Measurements from ENCODE around the gene SLC5A11. TPM values are rescaled to one million over a fixed set of nuclear protein-coding genes. Genes with fewer than 3 reads are reported as not detected.

The SLC5A11 gene
- polyA plus RNA-seq, 1 donor (not counting 4 experiments of a cell fraction or from before 2014, with no cell fraction given): 0.07 TPM

GRCh38 chr16:24939738-24940137, 94.0 kb downstream of the SLC5A11 start:
- H3K36me3 ChIP-seq (ENCODE audit: control insufficient read depth in 2 of 2, extremely low read depth in 1 of 2, insufficient read depth in 2 of 2, low read length in 2 of 2): peaks cover 9 to 12% of the 10 kb centered on the region in 2 experiments
- dilution Hi-C loops (cut with MboI; ENCODE audit: extremely low pct_ligation_motif_present, low sequenced_read_pairs): no loop called here
- no peak overlapping the region for H2AFZ ChIP-seq (ENCODE audit: control insufficient read depth, low read length)
- no peak for DNase-seq (ENCODE audit: low read depth, low spot score)
- no peaks in the 10 kb centered on the region for H3K4me1 ChIP-seq (ENCODE audit: control insufficient read depth, extremely low read depth, insufficient read depth, low read length)
- H3K9me3 ChIP-seq (ENCODE audit: control insufficient read depth, low read depth, low read length): no peaks in the 10 kb centered on the region
- H3K4me2 ChIP-seq (ENCODE audit: control insufficient read depth, extremely low read depth, insufficient read depth, low read depth, low read length): no peak overlapping the region
- no peak overlapping the region for H3K27ac ChIP-seq (ENCODE audit: control insufficient read depth, insufficient read depth, low read length)
- no peaks in the 10 kb centered on the region for H3K27me3 ChIP-seq (ENCODE audit: control insufficient read depth, extremely low read depth, insufficient read depth, low read length)
- no peaks in the 10 kb centered on the region for H4K20me1 ChIP-seq (ENCODE audit: control insufficient read depth, extremely low read depth, insufficient read depth, low read length)
- TF ChIP-seq CTCF (optimal IDR thresholded peaks at IDR 0.05 in 1 of 3, IDR thresholded peaks at IDR 0.05 in 1 of 3, conservative IDR thresholded peaks at IDR 0.05 in 1 of 3; ENCODE audit: extremely low read depth in 1 of 3, insufficient read depth in 2 of 3, low read length in 3 of 3) (no peak), EZH2 (IDR thresholded peaks at IDR 0.05; ENCODE audit: low read length) (no peak)
- H3K79me2 ChIP-seq (ENCODE audit: control insufficient read depth, insufficient read depth, low read length): no peaks in the 10 kb centered on the region
- H3K9me1 ChIP-seq (ENCODE audit: control insufficient read depth, extremely low read depth, insufficient read depth, low read length): no peaks in the 10 kb centered on the region
- no peak for FAIRE-seq
- no peak overlapping the region for H3K9ac ChIP-seq (ENCODE audit: control insufficient read depth, extremely low read depth, insufficient read depth, low read length)
- no peak overlapping the region for H3K4me3 ChIP-seq (ENCODE audit: control insufficient read depth in 2 of 3, extremely low read depth in 1 of 3, insufficient read depth in 2 of 3, low read depth in 1 of 3, low read length in 3 of 3)

- FAIRE-seq: no peak
- H3K36me3 ChIP-seq (ENCODE audit: control insufficient read depth in 2 of 2, extremely low read depth in 1 of 2, insufficient read depth in 2 of 2, low read length in 2 of 2): peaks cover 6 to 10% of the 10 kb centered on the region in 2 experiments
These were observed 97.7 kb downstream of the SLC5A11 start for GRCh38 chr16:24943471-24943870.

More at GRCh38 chr16:24943471-24943870, 97.7 kb downstream of the SLC5A11 start:
- Histone ChIP-seq H3K9me3 (ENCODE audit: control insufficient read depth, low read depth, low read length) (no peaks in the 10 kb centered on the region), H3K27me3 (ENCODE audit: control insufficient read depth, extremely low read depth, insufficient read depth, low read length) (no peaks in the 10 kb centered on the region), H3K9ac (ENCODE audit: control insufficient read depth, extremely low read depth, insufficient read depth, low read length) (no peak overlapping the region), H3K27ac (ENCODE audit: control insufficient read depth, insufficient read depth, low read length) (no peak overlapping the region), H3K9me1 (ENCODE audit: control insufficient read depth, extremely low read depth, insufficient read depth, low read length) (no peaks in the 10 kb centered on the region), H3K4me3 (ENCODE audit: control insufficient read depth in 2 of 3, extremely low read depth in 1 of 3, insufficient read depth in 2 of 3, low read depth in 1 of 3, low read length in 3 of 3) (no peak overlapping the region), H3K4me2 (ENCODE audit: control insufficient read depth, extremely low read depth, insufficient read depth, low read depth, low read length) (no peak overlapping the region), H2AFZ (ENCODE audit: control insufficient read depth, low read length) (no peak overlapping the region), H4K20me1 (ENCODE audit: control insufficient read depth, extremely low read depth, insufficient read depth, low read length) (no peaks in the 10 kb centered on the region), H3K4me1 (ENCODE audit: control insufficient read depth, extremely low read depth, insufficient read depth, low read length) (no peaks in the 10 kb centered on the region), H3K79me2 (ENCODE audit: control insufficient read depth, insufficient read depth, low read length) (no peaks in the 10 kb centered on the region)
- no peak for TF ChIP-seq EZH2 (IDR thresholded peaks at IDR 0.05; ENCODE audit: low read length)
- TF ChIP-seq CTCF (optimal IDR thresholded peaks at IDR 0.05 in 1 of 3, IDR thresholded peaks at IDR 0.05 in 1 of 3, conservative IDR thresholded peaks at IDR 0.05 in 1 of 3; ENCODE audit: extremely low read depth in 1 of 3, insufficient read depth in 2 of 3, low read length in 3 of 3): no peak
- dilution Hi-C loops (cut with MboI; ENCODE audit: extremely low pct_ligation_motif_present, low sequenced_read_pairs): no loop called here
- no peak for DNase-seq (ENCODE audit: low read depth, low spot score)

Measured in keratinocyte (primary cell).